HL-60 (cell line): ENCODE results near the gene DCHS2.

Source experiments
- SPI1 ChIP-seq: IDR thresholded peaks from 2 replicates; pipeline ENCODE4 v1.6.1; 2012; ENCODE audit warnings: low read depth, mild to moderate bottlenecking, borderline replicate concordance
- TF ChIP-seq, protein P1 (sequence below): IDR thresholded peaks from one replicate; pipeline ENCODE4 v1.5.1; 2011; ENCODE audit warnings: low read length, control low read depth, inconsistent platforms; ENCODE audit not compliant: insufficient read depth

DNA sequence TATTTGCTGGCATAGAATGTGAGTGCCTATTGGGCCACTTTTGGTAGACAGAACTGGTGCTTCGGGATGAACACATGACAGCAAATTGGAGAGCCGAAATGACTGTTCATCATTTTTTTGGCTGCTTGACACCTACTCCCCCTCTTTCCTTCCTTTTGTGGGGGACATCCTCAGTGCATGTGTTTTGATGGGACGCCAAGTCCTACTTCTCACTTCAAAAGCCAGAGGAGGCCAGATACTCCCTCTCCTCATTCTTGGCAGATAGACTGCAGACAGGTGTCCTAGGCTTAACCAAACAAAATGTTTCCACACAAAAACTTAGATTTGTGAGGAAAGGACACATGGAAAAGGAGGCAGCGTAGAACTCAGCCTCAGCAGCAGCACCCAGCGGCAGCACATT, 62.4 kb downstream of the DCHS2 start:
- TF ChIP-seq, protein P1, sequence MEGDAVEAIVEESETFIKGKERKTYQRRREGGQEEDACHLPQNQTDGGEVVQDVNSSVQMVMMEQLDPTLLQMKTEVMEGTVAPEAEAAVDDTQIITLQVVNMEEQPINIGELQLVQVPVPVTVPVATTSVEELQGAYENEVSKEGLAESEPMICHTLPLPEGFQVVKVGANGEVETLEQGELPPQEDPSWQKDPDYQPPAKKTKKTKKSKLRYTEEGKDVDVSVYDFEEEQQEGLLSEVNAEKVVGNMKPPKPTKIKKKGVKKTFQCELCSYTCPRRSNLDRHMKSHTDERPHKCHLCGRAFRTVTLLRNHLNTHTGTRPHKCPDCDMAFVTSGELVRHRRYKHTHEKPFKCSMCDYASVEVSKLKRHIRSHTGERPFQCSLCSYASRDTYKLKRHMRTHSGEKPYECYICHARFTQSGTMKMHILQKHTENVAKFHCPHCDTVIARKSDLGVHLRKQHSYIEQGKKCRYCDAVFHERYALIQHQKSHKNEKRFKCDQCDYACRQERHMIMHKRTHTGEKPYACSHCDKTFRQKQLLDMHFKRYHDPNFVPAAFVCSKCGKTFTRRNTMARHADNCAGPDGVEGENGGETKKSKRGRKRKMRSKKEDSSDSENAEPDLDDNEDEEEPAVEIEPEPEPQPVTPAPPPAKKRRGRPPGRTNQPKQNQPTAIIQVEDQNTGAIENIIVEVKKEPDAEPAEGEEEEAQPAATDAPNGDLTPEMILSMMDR = no peak
- no peak for TF ChIP-seq SPI1
